Renal pelvis (tissue), 12 donors: ENCODE results near the gene IL10. TPM values are rescaled to one million over a fixed set of nuclear protein-coding genes. Genes with fewer than 3 reads are reported as not detected.
A peak's percentile ranks its signal among the peaks of the same experiment; 100 is the strongest.

Experiments
- DNase-seq: peaks from one replicate; pipeline ENCODE4 v3.0.0-alpha.2; 2013
- long read RNA-seq, 16 experiments: transcript quantifications; one replicate each; lab custom pipeline, GENCODE V29; 2026
- polyA plus RNA-seq, 3 donors: library from polyadenylated mRNA; unstranded; fragments of 120-200 nt; gene quantifications; one replicate each; pipeline ENCODE4 v1.2.1, GENCODE V29; 2013; ENCODE audit not compliant: insufficient read length in 3 of 3

IL10 gene
- polyA plus RNA-seq: under 1 TPM; 0.07 to 0.65 (median 0.23) TPM
- long read RNA-seq, donor 1: 0 reads
- long read RNA-seq, donor 2: 0 reads
- long read RNA-seq, donor 3: 0 reads
- long read RNA-seq, donor 4: 0 reads
- long read RNA-seq, donor 5: 0 reads
- long read RNA-seq, donor 6, partial matches to known transcripts: 0 of 1 reads
- long read RNA-seq, donor 6, other reads (novel, unspliced or antisense): 0 of 1 reads
- long read RNA-seq, donor 7: 0 reads
- long read RNA-seq, donor 8, partial matches to known transcripts: 0 of 1 reads
- long read RNA-seq, donor 8, other reads (novel, unspliced or antisense): 0 of 1 reads
- long read RNA-seq, donor 9: 0 reads
- long read RNA-seq, donor 10: 0 reads
- long read RNA-seq, donor 11: 0 reads
- long read RNA-seq, donor 12: 0 reads
- long read RNA-seq, donor 13: 0 reads
- long read RNA-seq, donor 14: 0 reads
- long read RNA-seq, donor 15: 0 reads
- long read RNA-seq, donor 16: 0 reads

DNA sequence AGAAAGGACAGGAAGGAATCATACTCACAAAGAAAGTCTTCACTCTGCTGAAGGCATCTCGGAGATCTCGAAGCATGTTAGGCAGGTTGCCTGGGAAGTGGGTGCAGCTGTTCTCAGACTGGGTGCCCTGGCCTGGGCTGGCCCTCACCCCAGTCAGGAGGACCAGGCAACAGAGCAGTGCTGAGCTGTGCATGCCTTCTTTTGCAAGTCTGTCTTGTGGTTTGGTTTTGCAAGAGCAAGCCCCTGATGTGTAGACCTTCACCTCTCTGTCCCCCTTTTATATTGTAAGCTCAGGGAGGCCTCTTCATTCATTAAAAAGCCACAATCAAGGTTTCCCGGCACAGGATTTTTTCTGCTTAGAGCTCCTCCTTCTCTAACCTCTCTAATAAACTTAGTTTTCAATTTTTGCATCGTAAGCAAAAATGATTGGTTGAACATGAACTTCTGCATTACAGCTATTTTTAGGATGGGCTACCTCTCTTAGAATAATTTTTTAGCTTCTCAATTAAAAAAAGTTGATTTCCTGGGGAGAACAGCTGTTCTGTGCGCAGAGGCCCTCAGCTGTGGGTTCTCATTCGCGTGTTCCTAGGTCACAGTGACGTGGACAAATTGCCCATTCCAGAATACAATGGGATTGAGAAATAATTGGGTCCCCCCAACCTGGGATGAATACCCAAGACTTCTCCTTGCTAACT is at the start of gene IL10:
IL10 (minus strand) TSS at position 252 of the 695 bp plus-strand sequence; CDS start at position 193, 59 bp downstream.
- DNase-seq: no peak

- DNase-seq: no peak
These were observed 49.2 kb upstream of the IL10 start for GRCh38 chr1:206821493-206821892.

DNA sequence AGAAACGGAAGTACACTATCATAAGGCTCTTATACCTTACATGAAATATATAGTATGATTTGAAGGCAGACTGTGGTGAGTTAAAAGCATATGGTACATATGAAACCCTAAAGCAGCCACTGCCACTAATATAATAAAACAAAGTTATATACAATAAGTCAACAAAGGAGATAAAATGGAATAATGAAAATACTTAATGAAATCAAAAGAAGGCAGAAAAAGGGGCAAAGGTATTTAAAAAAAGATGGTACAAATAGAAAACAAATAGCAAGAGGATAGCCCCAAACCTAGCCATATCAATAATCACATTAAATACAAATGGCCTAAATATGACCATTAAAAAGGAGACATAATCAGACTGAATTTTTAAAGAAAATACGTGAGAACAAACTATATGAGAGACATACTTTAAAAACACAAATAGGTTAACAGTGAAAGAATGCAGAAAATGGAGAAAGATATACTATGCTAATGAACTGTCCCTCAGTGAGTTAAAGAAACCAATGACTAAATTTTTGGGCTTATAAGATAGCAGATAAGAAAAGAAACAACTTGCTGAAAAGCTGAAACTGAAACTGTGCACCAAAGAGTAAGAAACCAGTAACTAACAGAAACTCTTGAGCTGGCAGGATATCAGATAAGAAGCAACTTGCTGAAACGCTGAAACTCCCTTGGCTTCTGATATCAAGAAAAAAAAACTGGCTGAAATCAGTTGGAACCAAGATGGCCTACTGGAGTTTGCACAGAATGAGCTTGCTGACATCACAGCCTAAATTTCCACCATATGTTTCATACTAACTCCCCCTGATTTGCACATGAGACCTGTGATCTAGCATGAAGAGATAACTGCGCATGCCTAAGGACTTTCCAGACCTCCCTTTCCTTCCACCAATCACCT is 44.3 kb upstream of the IL10 start:
- DNase-seq: no peak

GRCh38 chr1:206814716-206815341 is 42.5 kb upstream of the IL10 start:
- DNase-seq: peak; percentile 52

- no peak for DNase-seq
These were observed 40.2 kb upstream of the IL10 start for GRCh38 chr1:206812471-206812870.

DNA sequence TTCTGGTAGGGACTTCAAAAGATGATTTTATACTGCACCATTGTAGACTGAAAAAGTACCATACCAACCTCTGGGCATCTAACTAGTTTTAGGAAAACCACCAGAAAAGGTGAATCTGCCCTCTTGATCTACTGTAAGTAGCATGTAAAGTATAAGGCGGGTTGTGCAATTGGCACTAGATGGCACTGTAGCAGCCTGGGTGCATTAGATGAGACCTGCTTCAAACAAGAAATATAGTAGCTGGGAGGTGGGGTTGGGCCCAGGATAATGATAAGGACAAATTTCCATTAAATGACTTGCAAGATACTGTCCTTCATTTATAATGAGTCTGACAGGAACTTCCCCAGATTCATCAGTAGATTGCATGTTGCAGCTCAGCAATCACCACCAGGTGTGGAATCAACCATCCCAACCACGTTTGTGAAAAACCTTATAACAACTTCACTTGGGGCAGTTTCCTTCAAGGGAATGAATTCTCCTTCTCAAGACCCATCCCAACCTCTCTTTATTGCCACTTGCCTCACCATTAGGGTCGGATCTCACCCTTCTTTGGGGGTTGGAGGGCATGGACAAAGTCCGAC is 37.3 kb upstream of the IL10 start:
- no peak for DNase-seq

GRCh38 chr1:206808615-206809014 is 36.3 kb upstream of the IL10 start:
- no peak for DNase-seq

GRCh38 chr1:206805357-206805756 is 33.1 kb upstream of the IL10 start:
- DNase-seq: no peak

DNA sequence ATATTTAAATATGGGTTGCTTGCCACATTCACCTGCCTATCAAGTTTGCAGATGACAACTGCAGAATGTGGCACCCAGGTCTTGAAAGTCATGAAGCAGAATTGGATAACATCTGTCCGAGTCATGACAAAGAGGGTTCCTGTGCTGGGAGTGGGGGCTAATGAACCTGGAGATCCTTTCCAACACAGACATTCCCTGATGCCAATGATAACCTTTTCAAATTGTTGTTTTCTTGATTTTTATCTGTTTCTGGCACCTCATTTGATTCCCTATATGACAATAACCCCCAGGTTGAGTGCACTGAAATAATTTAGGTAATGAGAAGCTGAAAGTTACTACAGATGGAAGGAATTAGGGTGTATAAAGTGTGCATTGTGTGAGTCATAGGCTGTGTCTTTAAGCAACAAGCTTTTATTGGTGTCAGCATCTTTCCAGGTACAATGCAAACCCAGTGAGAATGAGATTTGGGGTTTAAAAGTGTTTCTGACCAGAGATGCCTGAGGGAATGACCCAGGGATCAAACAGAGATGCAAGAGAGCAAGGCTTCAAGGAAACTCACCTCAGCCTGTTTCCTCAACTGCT is 32.0 kb upstream of the IL10 start:
- no peak for DNase-seq

DNA sequence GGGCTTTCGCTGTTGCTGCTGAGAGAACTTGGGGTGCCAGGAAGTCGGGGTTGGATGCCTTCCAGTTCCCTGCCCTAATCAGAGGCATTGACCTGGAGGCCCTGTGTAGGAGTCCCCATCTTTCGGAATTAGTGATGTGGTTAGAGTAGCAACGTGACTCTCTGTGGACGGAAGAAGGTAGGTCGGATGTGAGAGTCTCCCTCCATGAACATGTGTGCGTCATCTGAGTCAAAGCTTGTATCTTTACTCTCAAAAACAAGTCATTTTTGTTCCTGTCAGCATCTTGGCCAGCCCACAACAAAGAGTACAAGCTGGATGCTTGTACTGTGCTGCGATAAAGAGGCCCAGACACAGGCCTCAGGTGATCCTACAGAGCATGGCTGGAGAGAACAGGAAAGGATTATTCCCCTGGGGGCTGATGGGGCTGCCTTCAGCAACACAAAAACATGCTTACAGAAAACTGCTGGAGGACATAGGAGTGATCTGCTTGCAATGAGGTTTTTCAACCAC is 31.0 kb upstream of the IL10 start:
- no peak for DNase-seq

- no peak for DNase-seq
These were observed 30.1 kb upstream of the IL10 start for GRCh38 chr1:206802401-206802800.

- no peak for DNase-seq
These were observed 29.2 kb upstream of the IL10 start for GRCh38 chr1:206801467-206801866.

DNA sequence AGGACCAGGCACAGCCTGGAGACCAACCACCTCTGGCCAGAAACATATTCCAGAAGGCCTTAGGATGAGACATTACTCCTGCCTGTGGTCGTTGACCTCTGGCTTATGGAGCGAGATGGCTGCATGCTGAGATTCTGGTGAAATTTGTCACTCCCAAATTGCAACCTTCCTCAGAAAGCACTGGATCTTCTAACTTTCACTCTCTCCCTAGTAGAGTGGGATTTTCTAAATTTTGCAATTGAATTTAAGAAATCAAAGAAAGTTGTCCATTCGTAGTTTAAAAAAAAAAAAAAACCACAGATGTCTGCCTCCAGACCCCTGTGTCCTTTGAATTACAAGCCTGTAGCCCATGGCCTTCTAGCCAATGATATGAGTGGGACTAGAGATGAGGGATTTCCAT is 28.6 kb upstream of the IL10 start:
- DNase-seq: no peak

DNA sequence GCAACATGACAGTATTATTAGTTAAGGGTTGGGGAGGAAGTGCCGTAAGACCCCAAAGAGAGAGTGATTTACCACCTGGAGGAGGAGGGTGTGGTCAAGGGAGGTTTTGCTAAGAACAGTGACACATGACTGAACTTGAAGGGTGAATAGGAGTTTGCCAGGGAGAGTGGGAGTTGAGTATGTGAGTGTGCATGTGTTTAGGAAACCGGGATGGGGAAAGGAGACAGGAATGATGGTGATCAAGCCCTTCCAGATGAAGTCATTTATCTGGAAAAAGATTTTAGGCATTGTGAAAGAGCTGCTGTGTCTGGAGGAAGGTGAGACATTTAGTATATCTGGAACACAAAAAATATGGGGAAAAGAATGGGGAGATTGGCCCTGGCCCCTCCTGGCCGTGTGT is 28.1 kb upstream of the IL10 start:
- no peak for DNase-seq

DNA sequence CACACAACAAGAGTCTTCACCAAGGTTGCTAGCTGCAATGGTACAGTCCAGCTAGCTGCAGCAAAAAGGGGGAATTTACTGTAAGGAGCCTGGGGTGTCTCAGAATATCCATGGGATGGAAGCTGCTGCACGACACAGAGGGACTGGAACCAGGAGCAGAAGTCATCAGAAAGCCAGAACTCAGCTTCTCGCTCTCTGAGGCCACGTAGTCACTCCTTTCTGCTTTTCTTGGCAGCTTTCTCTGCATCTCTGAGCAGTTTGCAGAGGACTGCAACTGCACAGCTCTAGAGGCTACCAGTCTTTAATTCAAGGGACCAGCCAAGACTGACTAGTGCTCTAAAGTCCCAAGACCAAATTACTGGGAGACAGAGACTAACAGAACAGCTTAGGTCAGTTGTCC is 27.0 kb upstream of the IL10 start:
- no peak for DNase-seq

- DNase-seq: no peak
These were observed 26.2 kb upstream of the IL10 start for GRCh38 chr1:206798384-206798996.

DNA sequence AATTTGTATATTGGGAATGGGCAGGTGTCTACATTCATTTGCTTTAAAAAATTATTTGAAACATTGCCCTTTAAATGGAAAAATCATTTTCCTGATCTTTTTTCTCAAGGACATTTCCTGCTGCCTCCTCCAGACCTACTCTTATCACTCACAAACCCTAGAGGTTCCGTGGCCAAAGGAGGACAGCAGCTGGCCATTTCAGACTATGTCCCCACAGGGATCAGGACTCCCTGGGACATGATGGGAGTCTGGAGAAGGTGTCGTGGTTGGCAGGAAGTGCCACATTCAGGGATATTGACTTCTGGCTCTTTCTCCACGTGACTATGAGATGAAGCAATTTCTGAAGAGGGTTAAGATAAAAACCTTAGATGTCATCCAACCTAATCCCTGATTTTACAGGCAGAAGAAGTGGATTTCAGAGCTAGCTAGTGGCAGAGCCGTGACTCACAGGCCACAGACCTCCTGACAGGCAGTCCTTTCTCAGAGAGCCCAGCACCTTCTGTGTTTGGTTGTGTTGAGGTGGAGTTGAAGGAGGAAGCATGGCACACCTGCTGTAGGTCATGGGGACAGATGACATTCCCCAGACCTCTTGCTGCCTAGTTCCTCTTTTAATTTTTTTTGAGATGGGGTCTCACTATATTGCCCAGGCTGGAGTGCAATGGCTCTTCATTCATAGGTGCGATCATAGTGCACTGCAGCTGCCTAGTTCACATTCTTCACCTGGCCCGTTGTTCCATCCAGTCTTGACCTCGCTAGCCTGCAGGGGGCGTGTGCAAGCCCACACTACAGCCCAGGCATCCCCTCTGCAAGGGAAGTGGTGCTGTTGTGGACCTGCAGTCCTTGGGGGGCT is 25.5 kb upstream of the IL10 start:
- no peak for DNase-seq

- no peak for DNase-seq
These were observed 24.7 kb upstream of the IL10 start for GRCh38 chr1:206796981-206797402.

- no peak for DNase-seq
These were observed 23.8 kb upstream of the IL10 start for GRCh38 chr1:206796116-206796515.
